Measurements from ENCODE around the gene POLN.
"Not testable (repeated sequence)": the region's sequence is repeated elsewhere in the genome, so short reads cannot be mapped to it uniquely, and the experiment has no call there.

Gene POLN

DNA sequence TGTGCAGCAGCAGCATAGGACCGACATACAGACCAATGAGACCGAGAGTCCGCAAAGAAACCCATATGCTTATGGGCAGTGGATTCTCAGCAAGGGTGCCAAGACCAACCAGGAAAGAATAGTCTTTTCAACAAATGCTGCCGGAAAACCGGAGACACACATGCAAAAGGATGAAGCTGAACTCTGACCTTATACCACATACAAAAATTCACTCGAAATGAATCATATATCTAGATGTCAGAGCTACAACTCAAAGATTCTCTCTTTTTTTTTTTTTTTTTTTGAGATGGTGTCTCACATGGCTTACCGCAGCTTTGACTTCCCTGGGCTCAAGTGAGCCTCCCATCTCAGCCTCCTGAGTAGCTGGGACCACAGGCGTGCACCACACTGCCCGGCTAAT is 36.0 kb upstream of the POLN start:
- Histone ChIP-seq H3K4me3 (no peak overlapping the region), H3K27ac (no peak overlapping the region), H3K36me3 (ENCODE audit: insufficient read depth, low read length) (no peaks in the 10 kb centered on the region), H3K9ac (ENCODE audit: insufficient read length) (no peak overlapping the region), H3K9me3 (ENCODE audit: low read depth, low read length) (no peaks in the 10 kb centered on the region)
- no peak for DNase-seq (ENCODE audit: low read depth, low spot score)
- no peak for TF ChIP-seq FOXP2 (optimal IDR thresholded peaks at IDR 0.05; ENCODE audit: control extremely low read depth, extremely low read length, insufficient read depth)
- no peak for TF ChIP-seq EZH2 (IDR thresholded peaks at IDR 0.05)
- TF ChIP-seq POLR2AphosphoS5 (IDR thresholded peaks at IDR 0.05; ENCODE audit: borderline replicate concordance, low read depth, low read length): no peak

DNA sequence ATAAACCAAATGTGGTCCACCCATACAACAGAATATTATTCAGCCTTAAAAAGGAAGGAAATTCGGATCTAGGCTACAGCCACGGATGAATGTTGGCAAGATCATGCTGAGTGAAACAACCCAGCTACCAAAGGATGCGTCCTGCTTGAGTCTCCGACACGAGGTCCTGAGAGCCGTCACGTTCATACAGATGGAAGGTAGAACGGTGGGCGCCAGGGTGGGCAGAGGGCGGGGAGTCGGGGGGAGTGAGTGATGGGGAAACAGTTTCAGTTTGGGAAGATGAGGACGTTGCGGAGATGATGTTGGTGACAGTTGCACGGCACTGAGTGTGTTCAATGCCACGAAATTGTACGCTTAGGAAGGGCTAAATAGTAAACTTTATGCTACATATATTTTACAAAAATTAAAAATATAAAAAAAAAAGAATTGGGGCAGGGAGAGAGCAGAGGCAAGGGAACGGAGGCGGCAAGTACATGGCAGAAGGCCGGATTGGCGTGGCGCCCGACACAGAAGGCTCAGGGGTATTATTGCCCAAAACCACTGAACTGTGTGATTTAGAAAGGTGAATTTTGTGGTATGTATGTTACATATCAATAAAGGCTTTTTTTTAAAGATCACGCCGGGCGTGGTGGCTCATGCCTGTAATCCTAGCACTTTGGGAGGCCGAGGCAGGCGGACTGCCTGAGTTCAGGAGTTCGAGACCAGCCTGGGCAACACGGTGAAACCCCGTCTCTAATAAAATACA is 34.8 kb upstream of the POLN start:
- DNase-seq (ENCODE audit: low read depth, low spot score): no peak
- H3K27ac ChIP-seq: no peak overlapping the region
- no peak overlapping the region for H3K4me3 ChIP-seq
- H3K36me3 ChIP-seq (ENCODE audit: insufficient read depth, low read length): no peaks in the 10 kb centered on the region
- TF ChIP-seq EZH2 (IDR thresholded peaks at IDR 0.05) (no peak), FOXP2 (optimal IDR thresholded peaks at IDR 0.05; ENCODE audit: control extremely low read depth, extremely low read length, insufficient read depth) (no peak), POLR2AphosphoS5 (IDR thresholded peaks at IDR 0.05; ENCODE audit: borderline replicate concordance, low read depth, low read length) (no peak)
- no peaks in the 10 kb centered on the region for H3K9me3 ChIP-seq (ENCODE audit: low read depth, low read length)
- H3K9ac ChIP-seq (ENCODE audit: insufficient read length): no peak overlapping the region

GRCh38 chr4:2275546-2276251 is 33.8 kb upstream of the POLN start:
- no peak overlapping the region for H3K9ac ChIP-seq (ENCODE audit: insufficient read length)
- no peak overlapping the region for H3K4me3 ChIP-seq
- no peak for DNase-seq (ENCODE audit: low read depth, low spot score)
- H3K9me3 ChIP-seq (ENCODE audit: low read depth, low read length): no peaks in the 10 kb centered on the region
- no peaks in the 10 kb centered on the region for H3K36me3 ChIP-seq (ENCODE audit: insufficient read depth, low read length)
- TF ChIP-seq POLR2AphosphoS5 (IDR thresholded peaks at IDR 0.05; ENCODE audit: borderline replicate concordance, low read depth, low read length): no peak
- no peak for TF ChIP-seq EZH2 (IDR thresholded peaks at IDR 0.05)
- no peak for TF ChIP-seq FOXP2 (optimal IDR thresholded peaks at IDR 0.05; ENCODE audit: control extremely low read depth, extremely low read length, insufficient read depth)
- no peak overlapping the region for H3K27ac ChIP-seq

GRCh38 chr4:2275044-2275397 is 33.1 kb upstream of the POLN start:
- H3K4me3 ChIP-seq; H3K36me3 ChIP-seq (ENCODE audit: insufficient read depth, low read length); DNase-seq (ENCODE audit: low read depth, low spot score); H3K9me3 ChIP-seq (ENCODE audit: low read depth, low read length); H3K27ac ChIP-seq; H3K9ac ChIP-seq (ENCODE audit: insufficient read length): not testable (repeated sequence)

GRCh38 chr4:2274320-2275043 is 32.6 kb upstream of the POLN start:
- no peaks in the 10 kb centered on the region for H3K36me3 ChIP-seq (ENCODE audit: insufficient read depth, low read length)
- H3K9me3 ChIP-seq (ENCODE audit: low read depth, low read length): no peaks in the 10 kb centered on the region
- DNase-seq (ENCODE audit: low read depth, low spot score): no peak

GRCh38 chr4:2273657-2274319 is 31.9 kb upstream of the POLN start:
- TF ChIP-seq EZH2 (IDR thresholded peaks at IDR 0.05): no peak
- no peak for TF ChIP-seq FOXP2 (optimal IDR thresholded peaks at IDR 0.05; ENCODE audit: control extremely low read depth, extremely low read length, insufficient read depth)
- no peak for TF ChIP-seq POLR2AphosphoS5 (IDR thresholded peaks at IDR 0.05; ENCODE audit: borderline replicate concordance, low read depth, low read length)
- Histone ChIP-seq H3K9ac (ENCODE audit: insufficient read length) (no peak overlapping the region), H3K36me3 (ENCODE audit: insufficient read depth, low read length) (no peaks in the 10 kb centered on the region), H3K4me3 (no peak overlapping the region), H3K9me3 (ENCODE audit: low read depth, low read length) (no peaks in the 10 kb centered on the region), H3K27ac (no peak overlapping the region)
- DNase-seq (ENCODE audit: low read depth, low spot score): no peak

More at GRCh38 chr4:2274320-2275043, 32.6 kb upstream of the POLN start:
- Histone ChIP-seq H3K9ac (ENCODE audit: insufficient read length) (no peak overlapping the region), H3K27ac (no peak overlapping the region), H3K4me3 (no peak overlapping the region)
- no peak for TF ChIP-seq FOXP2 (optimal IDR thresholded peaks at IDR 0.05; ENCODE audit: control extremely low read depth, extremely low read length, insufficient read depth)
- no peak for TF ChIP-seq EZH2 (IDR thresholded peaks at IDR 0.05)
- no peak for TF ChIP-seq POLR2AphosphoS5 (IDR thresholded peaks at IDR 0.05; ENCODE audit: borderline replicate concordance, low read depth, low read length)

GRCh38 chr4:2273221-2273620 is 31.3 kb upstream of the POLN start:
- H3K4me3 ChIP-seq: no peak overlapping the region
- no peak overlapping the region for H3K27ac ChIP-seq
- H3K9ac ChIP-seq (ENCODE audit: insufficient read length): no peak overlapping the region
- DNase-seq (ENCODE audit: low read depth, low spot score): no peak
- no peaks in the 10 kb centered on the region for H3K9me3 ChIP-seq (ENCODE audit: low read depth, low read length)
- no peaks in the 10 kb centered on the region for H3K36me3 ChIP-seq (ENCODE audit: insufficient read depth, low read length)
- TF ChIP-seq POLR2AphosphoS5 (IDR thresholded peaks at IDR 0.05; ENCODE audit: borderline replicate concordance, low read depth, low read length): no peak
- no peak for TF ChIP-seq FOXP2 (optimal IDR thresholded peaks at IDR 0.05; ENCODE audit: control extremely low read depth, extremely low read length, insufficient read depth)
- no peak for TF ChIP-seq EZH2 (IDR thresholded peaks at IDR 0.05)

- H3K4me3 ChIP-seq: no peak overlapping the region
- no peaks in the 10 kb centered on the region for H3K36me3 ChIP-seq (ENCODE audit: insufficient read depth, low read length)
- H3K27ac ChIP-seq: no peak overlapping the region
- H3K9me3 ChIP-seq (ENCODE audit: low read depth, low read length): no peaks in the 10 kb centered on the region
- DNase-seq (ENCODE audit: low read depth, low spot score): no peak
- no peak overlapping the region for H3K9ac ChIP-seq (ENCODE audit: insufficient read length)
- TF ChIP-seq FOXP2 (optimal IDR thresholded peaks at IDR 0.05; ENCODE audit: control extremely low read depth, extremely low read length, insufficient read depth): no peak
- no peak for TF ChIP-seq POLR2AphosphoS5 (IDR thresholded peaks at IDR 0.05; ENCODE audit: borderline replicate concordance, low read depth, low read length)
- no peak for TF ChIP-seq EZH2 (IDR thresholded peaks at IDR 0.05)
Measured at GRCh38 chr4:2272828-2273120, 30.9 kb upstream of the POLN start.

All from SK-N-MC (cell line).